Measurements from ENCODE around the gene EPOP.

The EPOP gene

GRCh38 chr17:38719943-38720641, 45.3 kb upstream of the EPOP start:
- TF ChIP-seq EZH2phosphoT487 (conservative IDR thresholded peaks at IDR 0.05; ENCODE audit: low read length) (no peak), CTCF (IDR thresholded peaks at IDR 0.05; ENCODE audit: insufficient read depth, low read length, poor library complexity, severe bottlenecking) (no peak)
- no peak overlapping the region for H3K4me2 ChIP-seq (ENCODE audit: low read depth, low read length, poor library complexity, severe bottlenecking)

GRCh38 chr17:38719289-38719942, 44.7 kb upstream of the EPOP start:
- peaks cover 3% of the 10 kb centered on the region; the same call in 1 of the 2 replicates for H3K36me3 ChIP-seq (ENCODE audit: low read length)
- no peak for TF ChIP-seq EZH2phosphoT487 (conservative IDR thresholded peaks at IDR 0.05; ENCODE audit: low read length)
- TF ChIP-seq CTCF (IDR thresholded peaks at IDR 0.05; ENCODE audit: insufficient read depth, low read length, poor library complexity, severe bottlenecking): no peak
- no peaks in the 10 kb centered on the region for H3F3A ChIP-seq (ENCODE audit: insufficient read depth)
- no peak overlapping the region for H3K9ac ChIP-seq (ENCODE audit: low read length)
- H2AFZ ChIP-seq (ENCODE audit: low read depth, low read length, severe bottlenecking): no peak overlapping the region
- no peaks in the 10 kb centered on the region for H3K79me2 ChIP-seq (ENCODE audit: insufficient read depth, low read length)
- no peaks in the 10 kb centered on the region for H3K9me3 ChIP-seq (ENCODE audit: insufficient read depth, low read length)
- no peaks in the 10 kb centered on the region for H3K27me3 ChIP-seq (ENCODE audit: low read length)
- H3K4me3 ChIP-seq (ENCODE audit: insufficient read depth, low read length, poor library complexity, severe bottlenecking): no peak overlapping the region
- H3K4me2 ChIP-seq (ENCODE audit: low read depth, low read length, poor library complexity, severe bottlenecking): no peak overlapping the region
- H3K27ac ChIP-seq (ENCODE audit: low read depth, low read length): no peak overlapping the region
- no peaks in the 10 kb centered on the region for H3K9me2 ChIP-seq (replicated peaks; ENCODE audit: insufficient read depth, low read length)
- H4K20me1 ChIP-seq (ENCODE audit: low read depth, low read length): no peaks in the 10 kb centered on the region

More at GRCh38 chr17:38719943-38720641, 45.3 kb upstream of the EPOP start:
- Histone ChIP-seq H3K9me3 (ENCODE audit: insufficient read depth, low read length) (no peaks in the 10 kb centered on the region), H2AFZ (ENCODE audit: low read depth, low read length, severe bottlenecking) (no peak overlapping the region), H3K36me3 (ENCODE audit: low read length) (peaks cover 3% of the 10 kb centered on the region; the same call in 1 of the 2 replicates), H3K27ac (ENCODE audit: low read depth, low read length) (no peak overlapping the region), H3K79me2 (ENCODE audit: insufficient read depth, low read length) (no peaks in the 10 kb centered on the region), H3K9ac (ENCODE audit: low read length) (no peak overlapping the region), H3K9me2 (replicated peaks; ENCODE audit: insufficient read depth, low read length) (no peaks in the 10 kb centered on the region), H3F3A (ENCODE audit: insufficient read depth) (no peaks in the 10 kb centered on the region), H4K20me1 (ENCODE audit: low read depth, low read length) (no peaks in the 10 kb centered on the region), H3K27me3 (ENCODE audit: low read length) (no peaks in the 10 kb centered on the region), H3K4me3 (ENCODE audit: insufficient read depth, low read length, poor library complexity, severe bottlenecking) (no peak overlapping the region)

GRCh38 chr17:38717139-38717745, 42.5 kb upstream of the EPOP start:
- no peaks in the 10 kb centered on the region for H3K79me2 ChIP-seq (ENCODE audit: insufficient read depth, low read length)
- no peak overlapping the region for H3K9ac ChIP-seq (ENCODE audit: low read length)
- H3K4me2 ChIP-seq (ENCODE audit: low read depth, low read length, poor library complexity, severe bottlenecking): no peak overlapping the region
- H3F3A ChIP-seq (ENCODE audit: insufficient read depth): no peaks in the 10 kb centered on the region
- no peaks in the 10 kb centered on the region for H3K9me2 ChIP-seq (replicated peaks; ENCODE audit: insufficient read depth, low read length)
- peaks cover 3% of the 10 kb centered on the region; the same call in 1 of the 2 replicates for H3K36me3 ChIP-seq (ENCODE audit: low read length)
- no peak overlapping the region for H2AFZ ChIP-seq (ENCODE audit: low read depth, low read length, severe bottlenecking)
- H4K20me1 ChIP-seq (ENCODE audit: low read depth, low read length): no peaks in the 10 kb centered on the region
- no peaks in the 10 kb centered on the region for H3K9me3 ChIP-seq (ENCODE audit: insufficient read depth, low read length)
- no peak for TF ChIP-seq EZH2phosphoT487 (conservative IDR thresholded peaks at IDR 0.05; ENCODE audit: low read length)
- no peak for TF ChIP-seq CTCF (IDR thresholded peaks at IDR 0.05; ENCODE audit: insufficient read depth, low read length, poor library complexity, severe bottlenecking)
- H3K27ac ChIP-seq (ENCODE audit: low read depth, low read length): no peak overlapping the region
- H3K4me3 ChIP-seq (ENCODE audit: insufficient read depth, low read length, poor library complexity, severe bottlenecking): no peak overlapping the region
- H3K27me3 ChIP-seq (ENCODE audit: low read length): no peaks in the 10 kb centered on the region
